Femur (tissue), 1 donor: Measurements from ENCODE around the gene EHD4.

Source experiments
- DNase-seq: peaks from one replicate; pipeline ENCODE4 v3.0.0-alpha.2; 2017

Gene EHD4

DNA sequence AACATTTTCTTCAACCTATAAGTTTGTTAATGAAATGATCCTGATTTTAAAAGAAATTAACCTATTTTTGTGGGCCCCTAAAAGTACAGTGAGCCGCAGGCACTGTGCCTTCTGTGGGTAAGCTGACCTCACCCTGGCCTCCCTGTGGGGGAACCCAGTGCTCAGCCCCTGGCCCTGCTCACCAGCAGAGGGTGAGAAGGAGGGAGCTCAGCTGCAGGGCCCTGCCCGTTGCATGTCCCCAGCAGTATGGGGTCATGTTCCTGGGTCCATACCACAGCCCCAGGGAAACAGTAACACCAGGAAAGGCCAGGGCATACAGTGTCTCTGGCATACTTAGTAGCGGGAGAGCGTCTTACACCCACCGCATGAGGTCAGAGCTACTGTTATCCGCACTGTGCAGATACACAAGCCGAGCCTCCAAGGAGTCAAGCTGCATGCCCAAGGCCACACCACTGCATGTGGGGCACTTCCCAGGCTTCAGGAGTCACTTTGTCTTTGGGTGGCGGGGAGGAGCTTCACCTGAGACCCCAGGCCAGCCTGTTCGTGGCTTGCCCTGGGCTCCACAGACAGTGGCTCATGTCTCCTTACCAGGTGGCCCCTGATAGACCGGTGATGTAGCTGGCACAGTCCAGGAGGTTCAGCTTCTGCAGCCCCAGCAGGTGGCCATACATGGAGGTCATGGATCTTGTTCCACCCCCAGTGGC lies 22.6 kb upstream of the EHD4 start:
- no peak for DNase-seq

DNA sequence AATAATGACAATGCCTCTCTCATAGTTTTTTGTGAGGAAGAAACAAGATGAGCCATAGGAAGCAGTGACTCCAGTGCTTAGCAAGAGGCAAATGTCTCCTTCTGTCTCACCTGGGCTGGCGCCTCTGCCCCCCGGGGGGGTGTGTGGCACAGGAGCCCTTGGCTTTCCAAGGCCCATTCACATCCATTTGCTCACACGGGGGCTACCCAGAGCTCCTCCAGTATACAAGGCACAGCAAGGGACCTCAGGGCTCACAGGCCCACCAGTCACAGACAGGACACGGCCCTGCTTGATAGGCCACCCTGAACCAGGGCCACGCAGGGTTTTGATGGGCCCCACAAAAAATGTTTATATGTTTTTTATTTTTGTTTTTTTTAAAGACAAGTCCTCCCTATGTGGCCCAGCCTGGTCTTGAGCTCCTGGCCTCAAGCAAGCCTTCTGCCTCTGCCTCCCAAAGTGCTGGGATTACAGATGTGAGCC lies 21.9 kb upstream of the EHD4 start:
- DNase-seq, result no peak

DNA sequence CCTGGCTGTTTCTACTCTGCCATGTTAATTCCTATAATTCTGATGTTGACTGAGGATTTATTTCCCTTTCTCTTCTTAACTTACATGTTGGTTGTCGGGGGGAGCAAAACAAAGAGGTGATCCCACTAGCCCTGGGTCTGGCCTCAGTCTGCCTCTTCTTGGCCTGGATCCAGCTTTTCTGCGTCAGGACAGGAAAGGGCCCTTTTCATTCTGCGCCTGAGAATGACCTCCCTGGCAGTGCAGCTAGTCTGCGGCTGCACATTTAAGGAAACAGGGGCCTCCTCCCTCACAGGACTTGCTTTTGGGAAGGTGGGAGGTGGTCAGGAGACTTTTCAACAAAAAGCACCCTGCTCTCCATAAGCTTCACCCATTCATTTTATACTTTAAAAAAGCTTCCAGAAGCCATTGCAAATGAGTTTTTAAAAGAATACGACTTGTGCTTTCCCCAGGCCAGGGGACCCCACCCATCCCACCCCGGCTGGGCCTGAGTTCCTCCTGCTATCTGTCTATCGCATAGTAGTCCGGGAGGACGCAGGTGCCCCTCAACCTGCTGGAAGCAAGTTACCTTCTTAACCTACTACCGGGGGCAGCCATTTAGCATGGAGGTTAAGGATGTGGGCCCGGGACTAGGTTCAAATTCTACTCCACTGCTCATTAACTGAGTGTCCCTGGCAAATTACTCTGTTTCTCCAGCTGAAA lies 21.3 kb upstream of the EHD4 start:
- DNase-seq, result no peak

DNA sequence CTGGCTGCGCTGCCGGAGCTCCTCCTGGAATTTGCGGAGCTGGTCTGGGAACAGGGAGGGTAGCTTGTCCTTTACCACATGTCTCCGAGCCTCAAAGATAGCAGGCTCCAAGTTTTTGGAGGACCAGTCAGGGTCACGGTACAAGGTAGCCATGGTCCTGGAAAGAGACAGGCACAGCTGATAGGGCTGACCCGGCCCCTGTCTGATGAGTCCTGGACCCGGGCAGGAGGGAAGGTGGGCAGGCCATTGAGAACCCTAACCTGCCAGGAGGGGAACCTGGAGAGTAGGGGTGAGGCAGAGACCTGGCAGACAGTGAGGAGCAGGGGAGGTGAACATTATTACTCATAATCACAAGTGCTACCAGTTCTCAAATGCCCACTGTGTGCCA lies 20.4 kb upstream of the EHD4 start:
- no peak for DNase-seq

DNA sequence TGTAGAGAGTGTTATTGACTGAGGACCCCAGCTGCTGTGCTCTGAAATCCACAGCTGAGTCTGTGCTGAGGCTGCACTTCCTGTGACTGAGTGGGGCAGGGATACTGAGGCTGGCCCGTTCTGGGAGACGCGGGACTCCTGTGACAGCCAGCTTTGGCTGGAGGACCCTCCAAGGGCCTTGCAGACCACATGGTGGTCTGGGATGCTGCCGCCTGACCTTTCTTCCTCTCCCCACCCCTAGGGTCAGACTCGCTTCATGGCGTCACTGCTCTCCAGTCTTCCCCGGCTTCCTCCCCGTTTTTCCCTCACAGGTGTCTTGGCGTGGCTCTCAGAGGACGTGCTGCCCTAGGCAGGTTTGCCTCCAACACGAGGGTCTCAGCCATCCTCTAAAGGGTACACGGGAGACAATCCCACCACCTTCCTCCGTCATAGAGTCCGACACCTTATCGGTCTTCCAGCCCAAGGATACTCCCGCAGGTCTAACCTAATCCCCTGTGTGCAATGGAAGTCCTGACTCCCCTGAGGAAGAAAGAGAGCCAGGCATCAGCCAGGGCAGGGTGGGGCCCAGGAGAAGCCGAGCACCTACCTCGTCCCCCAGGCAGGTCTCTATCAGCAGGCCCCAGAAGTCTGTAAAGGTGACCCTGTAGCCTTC lies 19.9 kb upstream of the EHD4 start:
- DNase-seq, result no peak

DNA sequence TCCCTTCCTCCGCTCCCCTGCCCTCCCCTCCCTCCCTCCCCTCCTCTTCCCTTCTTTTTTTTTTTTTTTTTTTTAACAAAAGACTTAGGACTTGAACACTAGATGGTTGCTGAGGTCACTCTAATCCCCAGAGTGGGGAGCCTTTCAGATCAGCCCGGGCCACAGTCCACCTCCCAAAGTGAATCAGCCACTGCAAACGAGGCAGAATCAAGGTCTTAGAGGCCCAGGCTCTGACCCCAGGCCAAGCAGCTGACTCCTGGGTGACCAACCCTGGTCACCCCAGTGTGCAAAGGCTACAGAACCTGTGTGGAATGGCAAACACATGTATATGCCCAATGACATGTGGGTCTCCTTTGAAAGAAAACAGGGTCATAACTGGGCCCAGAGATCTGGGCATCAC lies 18.3 kb upstream of the EHD4 start:
- DNase-seq, result no peak

DNA sequence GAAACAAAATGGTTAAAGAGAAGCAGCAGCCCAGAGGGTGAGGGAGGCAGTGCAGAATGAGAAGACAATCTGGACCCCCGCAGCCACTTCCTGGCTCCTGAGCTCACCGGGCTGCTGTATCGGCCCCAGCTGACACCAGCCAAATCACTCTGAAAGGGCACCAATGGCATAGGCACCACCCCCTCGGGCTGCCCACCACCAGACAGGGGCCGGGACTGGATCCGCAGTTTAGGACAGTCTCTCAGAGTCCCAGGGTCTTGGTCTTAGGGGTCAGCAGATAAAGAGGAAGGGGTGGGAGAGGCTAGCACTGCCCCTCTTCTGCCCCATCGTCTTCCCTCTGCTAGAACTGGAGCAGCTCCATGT lies 17.9 kb upstream of the EHD4 start:
- DNase-seq, result no peak

DNA sequence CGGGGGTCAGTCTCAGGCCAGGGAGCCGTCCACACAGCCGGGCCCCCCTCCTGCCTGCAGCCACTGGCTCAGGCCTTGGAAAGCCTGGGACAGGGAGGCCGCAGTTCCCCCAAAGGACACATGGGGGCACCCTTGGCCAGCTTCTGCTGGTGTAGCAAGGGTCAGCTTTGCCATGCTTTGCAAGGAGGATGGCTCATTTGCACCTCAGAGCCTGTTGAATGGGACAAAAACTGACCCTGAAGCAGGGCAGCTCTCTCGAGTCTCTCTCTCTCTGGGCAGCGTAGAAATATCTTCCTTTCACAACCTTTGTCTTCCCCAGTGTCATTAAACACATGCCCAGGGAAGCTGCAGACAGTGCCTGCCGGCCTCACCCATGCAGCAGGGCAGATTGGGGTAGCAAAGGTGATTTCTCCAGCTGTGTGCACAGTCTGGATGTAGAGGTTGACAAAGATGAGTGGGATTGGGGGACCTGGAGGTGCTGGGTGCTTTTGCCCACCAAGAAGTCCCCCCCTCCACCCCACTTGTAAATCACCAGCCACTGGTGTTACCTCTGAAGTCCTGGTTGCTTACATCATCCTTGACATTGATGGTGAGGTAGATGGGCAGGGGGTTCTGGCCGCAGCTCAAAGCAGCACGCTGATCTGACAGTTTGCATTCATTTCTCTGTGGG lies 17.4 kb upstream of the EHD4 start:
- DNase-seq, result peak; percentile 91

DNA sequence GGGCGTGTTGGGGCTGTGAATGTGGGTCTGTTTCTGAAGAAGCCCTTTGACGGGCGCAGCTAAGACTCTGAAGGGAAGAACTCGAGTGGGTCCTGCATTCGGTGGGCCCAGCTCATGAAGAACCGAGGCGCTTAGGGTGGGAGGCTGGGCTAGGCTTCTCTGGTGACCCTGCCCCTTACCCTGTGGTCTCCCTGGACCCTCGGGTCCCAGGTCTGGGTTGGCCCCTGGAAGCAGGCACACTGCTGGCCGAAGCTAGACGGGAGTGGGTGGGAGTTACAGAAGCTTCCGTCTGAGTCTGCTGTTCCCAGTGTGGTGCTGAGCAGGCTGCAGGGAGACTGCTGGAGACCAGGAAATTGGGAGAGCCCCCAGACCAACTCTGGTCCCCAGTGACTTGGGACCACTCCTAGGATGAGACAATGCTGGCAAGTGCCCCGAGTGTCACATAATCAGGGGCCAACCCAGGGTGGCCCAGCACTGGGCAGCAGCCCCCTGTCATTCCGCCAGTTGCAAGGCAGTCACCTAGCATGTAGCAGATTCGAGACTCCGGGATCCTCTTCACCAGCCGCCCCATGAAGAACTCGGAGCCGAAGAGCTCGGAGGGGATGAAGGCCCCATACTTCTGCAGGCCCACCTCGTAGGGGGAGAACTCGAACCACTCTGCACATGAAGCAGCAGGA lies 16.7 kb upstream of the EHD4 start:
- DNase-seq, result no peak

DNA sequence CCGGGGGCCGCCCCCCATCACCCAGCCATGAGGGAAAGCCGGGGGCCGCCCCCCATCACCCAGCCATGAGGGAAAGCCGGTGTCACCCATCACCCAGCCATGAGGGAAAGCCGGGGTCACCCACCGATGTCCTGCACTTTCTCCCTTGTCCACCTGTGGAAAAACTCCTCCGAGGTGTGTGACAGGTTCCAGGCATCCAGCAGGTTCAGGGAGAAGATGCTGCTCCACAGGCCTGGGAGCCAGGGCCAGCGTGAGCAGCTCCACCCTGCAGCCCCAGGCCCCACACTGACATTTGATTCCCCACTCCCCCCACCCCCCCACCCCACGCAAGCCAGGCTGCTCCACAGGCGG lies 15.5 kb upstream of the EHD4 start:
- DNase-seq, result no peak

DNA sequence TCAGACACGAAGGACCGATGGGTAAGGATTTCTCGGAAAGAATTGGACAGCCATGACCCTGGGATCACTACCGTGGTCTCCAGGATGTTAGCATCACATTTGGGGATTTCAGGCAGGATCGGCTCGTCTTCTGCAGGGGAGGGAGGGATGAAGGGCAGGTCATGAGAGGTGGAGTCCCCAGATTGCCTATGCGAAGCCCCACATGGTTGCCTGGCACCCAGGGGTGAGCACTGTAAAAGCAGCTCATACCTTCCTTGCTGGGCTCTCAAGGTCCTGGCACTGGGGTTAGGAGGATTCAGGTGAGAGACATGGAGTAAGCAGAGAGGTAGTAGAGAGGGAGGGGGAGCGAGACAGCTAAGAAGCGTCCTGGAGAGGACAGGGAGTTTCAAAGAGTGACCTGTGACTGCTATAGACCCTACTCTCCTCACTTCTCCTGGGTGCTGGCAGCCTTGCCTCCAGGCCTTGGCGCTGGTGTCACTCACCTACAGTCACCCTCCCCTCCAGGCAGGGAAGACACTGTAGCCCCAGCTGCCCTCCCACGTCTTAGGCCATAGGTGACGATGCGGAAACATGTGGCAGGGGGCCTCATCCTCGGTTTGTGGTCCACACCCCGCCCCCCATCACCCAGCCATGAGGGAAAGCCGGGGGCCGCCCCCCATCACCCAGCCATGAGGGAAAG lies 15.0 kb upstream of the EHD4 start:
- DNase-seq, result no peak

DNA sequence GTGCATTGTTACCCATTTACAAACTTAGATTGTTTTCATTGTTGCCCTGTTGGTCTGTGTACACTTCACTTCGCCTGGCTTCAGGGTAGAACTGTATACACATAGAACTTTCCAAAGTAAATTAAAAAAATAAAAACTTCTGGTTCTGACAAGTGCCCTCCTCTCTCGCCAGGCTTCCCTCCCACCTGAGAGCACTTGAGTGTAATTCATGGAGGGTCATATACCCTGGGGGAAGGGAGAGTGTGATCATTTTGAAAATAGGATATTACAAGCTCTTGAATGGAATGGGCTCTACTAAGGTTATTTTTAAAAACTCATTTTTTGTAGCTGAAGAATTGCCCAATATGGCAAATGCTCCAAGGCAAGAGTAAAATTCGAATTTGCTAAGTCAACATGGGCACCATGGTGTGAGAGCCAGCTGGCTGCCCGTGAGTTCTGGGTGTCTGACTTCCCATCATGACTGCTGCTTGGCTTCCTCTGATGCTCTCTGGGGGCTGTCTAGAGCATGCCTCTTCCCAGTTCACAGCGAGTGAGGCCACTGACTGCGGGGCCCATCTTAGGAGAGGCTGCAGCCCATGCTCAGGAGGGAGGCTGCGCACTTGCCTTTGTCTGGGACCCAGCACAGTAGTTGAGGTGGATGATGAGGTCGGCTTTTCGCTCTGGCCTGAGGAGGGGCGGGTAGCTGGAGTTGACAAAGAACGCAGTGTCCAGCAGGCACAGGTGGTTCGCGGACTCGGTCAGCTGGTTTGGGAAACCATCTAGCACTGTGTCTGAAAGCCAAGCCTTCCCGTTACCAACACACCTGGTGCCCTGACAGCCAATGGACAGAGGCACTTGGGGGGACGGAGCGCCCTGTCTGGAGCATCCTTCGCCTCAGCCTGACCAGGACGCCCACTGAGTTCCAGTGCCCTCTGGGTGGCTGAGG lies 13.1 kb upstream of the EHD4 start:
- DNase-seq, result peak; percentile 13

DNA sequence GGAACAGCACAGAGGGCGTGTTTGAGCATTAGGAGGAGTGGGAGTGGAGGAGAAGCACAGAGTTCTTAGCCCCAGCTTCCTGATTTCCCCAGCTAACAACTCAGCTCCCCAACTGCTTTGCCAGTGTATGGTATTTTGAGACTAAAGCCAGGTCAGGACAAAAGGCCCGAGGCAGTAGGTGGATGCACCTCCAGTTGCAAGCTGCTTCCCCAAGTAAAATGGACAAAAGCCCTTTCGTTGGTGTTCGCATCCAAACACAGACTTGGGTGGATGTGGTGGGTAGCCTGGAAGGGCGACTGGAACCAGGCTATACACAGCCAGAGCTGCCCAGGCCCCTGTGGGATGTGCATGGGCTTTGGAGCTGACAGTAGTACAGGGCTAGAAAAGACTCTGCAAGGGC lies 12.3 kb upstream of the EHD4 start:
- DNase-seq, result peak; percentile 1

DNA sequence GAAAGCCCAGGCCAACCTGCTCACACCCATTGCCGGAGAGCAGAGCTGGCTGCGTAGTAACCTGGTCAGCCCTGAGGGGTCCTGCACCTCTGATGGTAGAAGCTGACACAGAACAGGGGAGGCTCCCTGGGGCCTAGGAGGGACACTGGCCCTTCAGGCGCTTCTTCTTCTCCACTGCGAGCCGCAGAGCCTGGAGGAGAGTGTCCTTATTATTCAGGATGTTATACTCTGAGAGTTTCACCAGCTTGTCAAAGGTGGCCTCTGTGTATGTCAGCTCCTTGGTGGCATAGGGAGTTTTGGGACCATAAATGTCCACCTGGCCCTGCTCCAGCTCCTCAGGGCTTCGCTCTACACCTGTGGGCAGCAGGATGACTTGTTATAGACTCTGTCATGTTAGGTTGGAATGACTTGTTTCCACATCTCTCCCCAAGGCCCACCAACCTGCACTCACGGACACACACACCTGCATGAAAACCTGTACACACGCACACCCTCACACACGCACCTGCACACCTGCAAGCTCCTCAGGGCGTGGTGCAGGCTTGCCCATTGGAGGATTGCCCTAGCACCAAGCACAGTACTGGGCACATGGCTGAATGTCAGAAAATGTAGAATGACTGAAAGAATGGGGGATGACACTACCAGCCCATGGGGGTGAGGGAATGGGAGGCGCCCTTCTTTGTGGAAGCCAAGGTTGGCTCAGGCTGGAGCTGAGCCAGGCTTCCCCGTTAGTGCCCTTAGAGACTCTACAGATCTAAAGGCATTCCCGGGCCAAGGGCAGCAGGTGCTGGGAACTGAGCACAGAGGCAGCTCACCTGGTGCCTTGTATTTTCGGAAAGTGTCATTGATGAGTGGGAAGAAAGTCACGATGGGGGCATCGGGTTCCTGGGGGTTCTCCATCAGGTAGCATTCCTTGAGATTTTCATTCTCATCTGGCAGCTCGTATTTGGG lies 11.5 kb upstream of the EHD4 start:
- DNase-seq, result peak; percentile 11

DNA sequence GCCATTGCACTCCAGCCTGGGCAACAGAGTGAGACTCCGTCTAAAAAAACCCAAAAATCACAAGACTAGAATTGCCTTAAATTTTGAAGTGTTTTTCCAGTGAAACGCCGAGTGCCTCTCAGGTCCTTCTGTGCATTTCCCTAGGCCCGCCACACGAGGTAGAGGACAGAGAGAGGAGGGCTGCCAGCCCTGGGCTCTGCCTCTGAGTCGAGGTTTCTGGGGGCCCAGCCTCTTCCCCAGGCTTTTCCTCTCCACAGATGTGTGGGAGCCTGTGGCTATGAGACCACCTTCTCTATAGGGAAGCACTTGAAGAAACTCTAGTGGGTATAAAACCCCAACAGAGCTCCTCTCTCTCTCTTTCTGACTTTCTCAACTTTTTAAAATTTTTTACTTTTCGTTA lies 10.9 kb upstream of the EHD4 start:
- peak; percentile 10 for DNase-seq

DNA sequence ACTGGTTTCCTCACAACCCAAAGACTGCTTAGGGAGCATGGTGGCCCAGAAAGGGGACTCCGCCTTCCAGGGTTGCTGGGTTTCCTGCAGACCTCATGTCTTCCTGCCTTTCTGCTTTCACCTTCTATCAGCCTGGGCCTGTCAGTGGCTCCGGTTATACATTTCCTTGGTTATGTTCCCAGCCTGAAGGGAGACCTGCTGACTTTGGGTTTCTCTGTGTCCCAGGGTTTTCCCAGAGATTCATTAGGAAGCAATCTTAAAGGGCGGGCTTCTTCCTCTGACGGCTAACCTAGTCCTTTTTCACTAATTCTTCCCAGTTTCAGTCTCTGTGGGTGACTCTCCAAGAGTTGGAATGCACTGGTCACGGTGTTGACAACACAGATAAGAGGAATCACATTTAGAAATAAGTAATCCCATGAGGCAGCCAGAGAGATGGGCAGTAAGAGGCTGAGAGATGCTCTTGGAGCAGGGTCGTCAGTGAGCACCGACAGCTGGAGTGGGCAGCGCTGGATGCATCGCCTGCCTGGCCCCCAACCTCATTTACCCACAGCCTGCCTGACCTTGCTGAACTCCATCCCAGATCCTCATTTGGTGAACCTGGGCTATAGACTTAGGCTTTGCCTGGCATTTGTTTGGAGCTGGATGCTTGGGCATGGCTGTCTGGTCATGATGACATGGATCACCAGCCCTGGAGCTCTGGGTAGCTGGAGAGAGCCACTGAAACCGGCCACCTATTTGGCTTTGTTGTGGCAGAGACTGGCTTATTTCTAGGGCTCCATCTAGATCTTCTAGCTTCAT lies 10.0 kb upstream of the EHD4 start:
- DNase-seq, result peak; percentile 6

DNA sequence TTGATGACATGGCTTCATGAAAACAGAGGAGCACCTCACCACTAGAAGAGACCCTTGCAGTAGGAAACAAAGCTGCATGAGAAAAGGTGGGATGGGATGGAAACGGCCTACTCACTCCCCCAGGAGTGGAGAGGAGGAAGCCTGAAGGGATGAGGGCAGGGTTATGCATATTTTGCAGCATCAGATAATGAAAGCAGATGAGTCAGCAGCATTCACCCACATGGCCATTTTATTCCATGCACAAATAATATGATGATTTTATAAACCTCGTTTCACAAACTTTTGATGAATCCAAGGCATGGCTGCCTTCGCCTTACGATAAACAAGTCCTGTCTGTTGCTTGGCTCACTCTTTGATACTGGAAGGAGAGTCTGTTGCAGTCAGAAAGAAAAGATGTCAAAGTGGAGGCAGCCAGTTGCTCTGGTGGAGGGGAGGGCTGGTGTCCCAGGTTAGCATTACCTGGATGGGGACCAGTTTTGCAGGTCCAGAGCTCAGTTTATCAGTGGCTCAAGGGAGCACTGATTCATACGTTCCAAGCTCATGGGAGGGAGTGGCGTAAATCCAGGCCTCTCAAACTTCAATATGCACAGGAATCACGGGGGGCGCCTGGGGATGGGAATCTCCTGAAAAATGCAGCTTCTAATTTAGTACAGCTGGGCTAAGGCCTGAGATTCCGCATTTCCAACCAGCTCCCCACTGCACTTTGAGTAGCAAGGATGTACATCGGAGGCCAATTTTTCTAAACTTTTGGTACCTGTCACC lies 9.2 kb upstream of the EHD4 start:
- DNase-seq, result peak; percentile 16

DNA sequence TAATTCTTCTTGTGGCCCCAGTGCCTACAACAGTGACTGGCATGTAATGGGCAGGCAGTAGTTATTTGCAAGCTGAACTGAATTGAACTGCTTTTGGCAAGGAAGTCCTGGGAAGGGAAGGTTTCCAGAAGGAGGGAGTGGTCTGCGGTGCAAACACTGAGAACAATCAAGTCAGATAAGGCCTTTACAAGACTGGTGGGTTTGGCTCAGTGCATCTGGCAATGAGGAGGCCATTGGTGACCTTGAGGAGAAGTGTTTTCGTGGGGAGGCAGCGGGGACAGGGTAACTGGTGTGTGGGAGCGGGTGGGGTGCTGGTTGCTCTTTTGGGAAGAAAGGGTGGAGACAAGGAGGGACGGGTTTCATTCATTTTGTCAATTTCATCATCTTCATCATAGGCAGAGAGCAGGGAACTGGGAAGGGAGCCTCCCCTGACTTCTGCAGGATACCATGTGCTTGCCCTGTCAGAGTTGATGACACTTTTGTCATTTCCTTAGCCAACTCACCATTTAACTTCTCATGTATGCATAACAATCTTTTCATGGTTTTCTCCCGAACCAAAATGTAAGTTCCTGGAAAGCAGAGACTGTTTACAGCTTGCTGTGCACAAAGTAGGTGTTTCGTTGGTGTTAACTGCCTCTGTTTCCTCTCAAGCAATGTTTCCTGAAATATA lies 8.4 kb upstream of the EHD4 start:
- DNase-seq, result peak; percentile 13
